ENCODE results near the gene PDZD4.
A peak's percentile ranks its signal among the peaks of the same experiment; 100 is the strongest.
"Not testable (repeated sequence)": the region's sequence is repeated elsewhere in the genome, so short reads cannot be mapped to it uniquely, and the experiment has no call there.

Gene PDZD4

DNA sequence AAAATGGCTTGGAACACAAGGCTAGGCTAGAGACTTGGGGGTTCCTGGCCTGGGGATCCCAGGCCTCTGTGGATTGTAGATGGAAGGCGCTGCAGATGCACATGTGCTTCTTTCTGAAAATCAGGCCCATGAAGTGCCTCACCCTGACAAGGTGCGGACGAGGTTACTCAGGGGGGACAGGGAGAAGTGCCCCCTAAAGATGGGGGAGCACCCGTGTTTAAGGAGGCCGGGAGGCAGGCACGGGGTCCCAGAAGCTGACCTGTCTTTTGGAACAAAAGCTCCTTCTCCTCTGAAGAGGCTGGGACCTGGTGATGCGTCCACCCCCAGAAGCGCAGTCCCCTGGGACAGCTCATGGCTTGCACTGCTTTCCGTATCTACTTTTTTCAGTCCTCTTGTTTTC lies 2.4 kb downstream of the PDZD4 start:
- H3K9me3 ChIP-seq (ENCODE audit: control insufficient read depth, insufficient read depth, low read length) = no peaks in the 10 kb centered on the region
- H3K4me3 ChIP-seq (ENCODE audit: low read depth, low read length) = peak overlapping the region; percentile 66
- peaks cover 3% of the 10 kb centered on the region for H3K27me3 ChIP-seq (ENCODE audit: control insufficient read depth, insufficient read depth, low read length)
- no peaks in the 10 kb centered on the region for H3K36me3 ChIP-seq (ENCODE audit: control insufficient read depth, insufficient read depth, low read length)
- H3K9ac ChIP-seq (ENCODE audit: low read depth, low read length) = no peak overlapping the region
- peaks cover 6% of the 10 kb centered on the region for H3K4me1 ChIP-seq (ENCODE audit: control insufficient read depth, insufficient read depth, low read length)

DNA sequence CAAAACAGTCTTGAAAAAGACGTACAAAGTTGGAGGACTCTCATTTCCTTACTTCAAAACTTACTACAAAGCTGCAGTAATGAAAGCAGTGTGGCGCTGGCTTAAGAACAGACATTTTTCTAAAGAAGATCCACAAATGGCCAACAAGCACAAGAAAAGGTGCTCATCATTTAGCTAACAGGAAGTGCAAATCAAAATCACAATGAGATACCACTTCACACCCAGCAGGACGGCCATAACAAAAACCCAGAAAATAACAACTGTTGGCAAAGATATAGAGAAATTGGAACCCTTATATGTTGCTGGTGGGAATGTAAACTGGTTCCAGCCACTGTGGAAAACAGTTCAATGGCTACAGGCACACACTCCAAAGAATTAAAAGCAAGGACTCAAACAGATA lies 3.3 kb downstream of the PDZD4 start:
- Histone ChIP-seq H3K36me3 (ENCODE audit: control insufficient read depth, insufficient read depth, low read length) (no peaks in the 10 kb centered on the region), H3K4me1 (ENCODE audit: control insufficient read depth, insufficient read depth, low read length) (peaks cover 6% of the 10 kb centered on the region), H3K4me3 (ENCODE audit: low read depth, low read length) (no peak overlapping the region), H3K9me3 (ENCODE audit: control insufficient read depth, insufficient read depth, low read length) (no peaks in the 10 kb centered on the region), H3K9ac (ENCODE audit: low read depth, low read length) (no peak overlapping the region), H3K27me3 (ENCODE audit: control insufficient read depth, insufficient read depth, low read length) (peaks cover 3% of the 10 kb centered on the region)

DNA sequence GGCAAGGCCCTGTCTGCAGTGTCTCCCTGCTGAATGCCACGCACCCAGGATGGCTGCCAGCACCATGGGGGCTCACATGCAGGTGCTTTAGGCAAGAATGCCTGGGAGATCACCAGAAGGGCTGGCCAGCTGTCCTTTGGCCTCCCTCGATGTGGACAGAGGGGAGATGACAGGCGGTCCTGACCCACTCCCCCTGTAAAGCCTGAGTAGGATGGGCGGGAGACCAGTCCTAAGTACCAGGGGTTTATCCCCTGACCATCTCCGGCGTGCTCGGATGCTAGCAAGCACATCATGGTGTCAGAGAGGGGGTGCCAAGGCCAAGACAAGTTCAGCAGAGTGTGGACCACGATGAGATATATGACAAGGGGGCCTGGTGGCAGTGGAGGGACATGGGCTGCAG lies 5.3 kb downstream of the PDZD4 start:
- Histone ChIP-seq H3K27me3 (ENCODE audit: control insufficient read depth, insufficient read depth, low read length) (no peaks in the 10 kb centered on the region), H3K4me3 (ENCODE audit: low read depth, low read length) (no peak overlapping the region), H3K4me1 (ENCODE audit: control insufficient read depth, insufficient read depth, low read length) (peaks cover 6% of the 10 kb centered on the region), H3K36me3 (ENCODE audit: control insufficient read depth, insufficient read depth, low read length) (no peaks in the 10 kb centered on the region), H3K9ac (ENCODE audit: low read depth, low read length) (no peak overlapping the region), H3K9me3 (ENCODE audit: control insufficient read depth, insufficient read depth, low read length) (no peaks in the 10 kb centered on the region)

DNA sequence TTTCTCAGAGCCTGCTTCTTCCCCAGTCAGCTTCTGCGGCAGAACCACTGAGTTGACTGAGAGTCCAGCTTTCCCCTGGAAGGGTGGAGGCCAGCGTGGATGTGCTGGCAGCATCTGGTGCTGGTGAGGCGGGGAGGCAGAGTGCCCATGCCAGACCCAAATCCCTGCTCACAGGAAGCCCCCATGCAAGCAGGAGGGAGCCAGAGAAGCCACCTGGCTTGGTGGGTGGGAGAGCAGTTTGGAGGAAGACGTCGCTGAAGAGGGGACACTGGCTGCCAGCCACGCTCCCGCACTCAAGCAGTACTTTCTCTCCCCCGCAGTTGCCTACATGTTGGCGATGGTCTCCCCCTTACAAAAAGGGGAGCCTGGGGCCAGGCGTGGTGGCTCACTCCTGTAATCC lies 6.0 kb downstream of the PDZD4 start:
- H3K9me3 ChIP-seq (ENCODE audit: control insufficient read depth, insufficient read depth, low read length) = no peaks in the 10 kb centered on the region
- no peaks in the 10 kb centered on the region for H3K27me3 ChIP-seq (ENCODE audit: control insufficient read depth, insufficient read depth, low read length)
- no peak overlapping the region for H3K4me3 ChIP-seq (ENCODE audit: low read depth, low read length)
- no peak overlapping the region for H3K9ac ChIP-seq (ENCODE audit: low read depth, low read length)
- peaks cover 6% of the 10 kb centered on the region for H3K4me1 ChIP-seq (ENCODE audit: control insufficient read depth, insufficient read depth, low read length)
- no peaks in the 10 kb centered on the region for H3K36me3 ChIP-seq (ENCODE audit: control insufficient read depth, insufficient read depth, low read length)

DNA sequence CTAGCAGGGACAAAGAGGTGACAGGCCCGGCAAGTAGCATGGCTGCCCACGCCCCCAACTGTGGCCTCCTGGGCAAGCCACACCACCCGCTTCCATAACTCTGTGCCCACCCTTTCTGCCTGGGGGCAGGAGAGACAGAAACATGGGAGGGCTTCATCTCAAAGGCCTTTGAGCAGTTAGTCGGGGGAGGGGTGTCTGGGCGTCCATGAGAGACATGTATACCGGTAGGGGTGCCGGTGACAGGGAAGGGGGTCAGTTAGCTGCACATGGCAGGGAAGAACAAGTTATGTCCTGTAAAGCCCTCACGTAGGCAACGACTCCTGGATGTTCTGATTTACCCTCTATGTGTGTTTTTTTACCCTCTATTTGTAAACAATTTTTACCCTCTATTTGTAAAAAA lies 9.3 kb downstream of the PDZD4 start:
- Histone ChIP-seq H3K4me1 (ENCODE audit: control insufficient read depth, insufficient read depth, low read length) (peaks cover 3% of the 10 kb centered on the region), H3K9me3 (ENCODE audit: control insufficient read depth, insufficient read depth, low read length) (peaks cover 4% of the 10 kb centered on the region), H3K27me3 (ENCODE audit: control insufficient read depth, insufficient read depth, low read length) (no peaks in the 10 kb centered on the region), H3K4me3 (ENCODE audit: low read depth, low read length) (no peak overlapping the region), H3K36me3 (ENCODE audit: control insufficient read depth, insufficient read depth, low read length) (peaks cover 3% of the 10 kb centered on the region), H3K9ac (ENCODE audit: low read depth, low read length) (no peak overlapping the region)

DNA sequence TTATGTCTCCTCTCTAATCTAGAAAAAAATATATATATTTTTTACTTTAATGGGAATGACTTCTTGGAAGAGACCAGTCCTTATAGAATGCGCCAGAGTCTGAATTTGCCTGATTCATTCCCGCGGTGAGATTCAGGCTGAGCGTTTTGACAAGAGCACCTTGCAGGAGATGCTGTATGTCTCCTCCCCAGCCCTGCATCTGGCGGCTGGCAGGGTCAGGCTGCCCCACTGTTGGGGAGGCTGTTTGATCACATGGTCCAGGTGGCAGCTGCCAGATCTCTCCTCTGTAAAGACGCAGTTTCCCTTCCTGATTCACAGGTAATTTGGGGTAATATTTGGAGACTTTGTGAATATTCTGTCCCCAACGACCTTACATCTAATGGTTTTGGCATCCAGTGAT lies 9.7 kb downstream of the PDZD4 start:
- peaks cover 3% of the 10 kb centered on the region for H3K4me1 ChIP-seq (ENCODE audit: control insufficient read depth, insufficient read depth, low read length)
- H3K4me3 ChIP-seq (ENCODE audit: low read depth, low read length) = no peak overlapping the region
- no peaks in the 10 kb centered on the region for H3K27me3 ChIP-seq (ENCODE audit: control insufficient read depth, insufficient read depth, low read length)
- H3K9ac ChIP-seq (ENCODE audit: low read depth, low read length) = no peak overlapping the region
- peaks cover 3% of the 10 kb centered on the region for H3K36me3 ChIP-seq (ENCODE audit: control insufficient read depth, insufficient read depth, low read length)
- H3K9me3 ChIP-seq (ENCODE audit: control insufficient read depth, insufficient read depth, low read length) = peaks cover 4% of the 10 kb centered on the region

DNA sequence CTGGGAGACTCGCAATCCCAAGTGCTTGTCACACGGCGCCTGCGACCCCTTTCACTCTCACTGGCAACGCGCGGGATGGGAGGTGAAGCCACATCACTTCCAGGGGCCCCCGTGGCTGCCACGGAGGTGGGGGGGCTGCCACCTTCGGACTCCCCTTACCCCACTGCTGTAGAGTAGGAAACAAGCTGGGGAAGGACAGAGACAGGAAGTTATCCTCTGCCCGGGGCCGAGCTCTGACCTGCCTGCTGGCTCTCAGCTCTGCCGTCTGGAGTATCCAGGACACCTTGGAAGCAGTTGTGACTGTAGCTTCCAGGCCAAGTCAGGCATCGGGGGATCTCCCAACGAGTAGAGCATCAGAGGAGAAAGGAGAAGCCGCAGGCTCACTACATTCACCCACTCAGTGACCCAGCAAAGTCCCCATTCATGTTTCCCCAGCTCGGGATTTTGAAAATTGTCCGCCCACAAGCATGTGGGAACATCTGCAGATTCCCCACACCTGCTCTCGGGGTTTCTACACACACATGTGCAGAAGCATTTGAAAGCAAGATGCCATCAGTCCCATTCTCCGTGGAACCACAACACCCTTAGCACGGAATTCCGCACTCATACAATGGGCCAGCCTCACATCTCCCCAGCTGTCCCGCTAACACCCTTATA lies 10.8 kb downstream of the PDZD4 start:
- peaks cover 3% of the 10 kb centered on the region for H3K36me3 ChIP-seq (ENCODE audit: control insufficient read depth, insufficient read depth, low read length)
- H3K9me3 ChIP-seq (ENCODE audit: control insufficient read depth, insufficient read depth, low read length) = peaks cover 4% of the 10 kb centered on the region
- H3K9ac ChIP-seq (ENCODE audit: low read depth, low read length) = peak overlapping the region; percentile 37
- peak overlapping the region; percentile 37 for H3K4me3 ChIP-seq (ENCODE audit: low read depth, low read length)
- H3K27me3 ChIP-seq (ENCODE audit: control insufficient read depth, insufficient read depth, low read length) = no peaks in the 10 kb centered on the region
- no peaks in the 10 kb centered on the region for H3K4me1 ChIP-seq (ENCODE audit: control insufficient read depth, insufficient read depth, low read length)

DNA sequence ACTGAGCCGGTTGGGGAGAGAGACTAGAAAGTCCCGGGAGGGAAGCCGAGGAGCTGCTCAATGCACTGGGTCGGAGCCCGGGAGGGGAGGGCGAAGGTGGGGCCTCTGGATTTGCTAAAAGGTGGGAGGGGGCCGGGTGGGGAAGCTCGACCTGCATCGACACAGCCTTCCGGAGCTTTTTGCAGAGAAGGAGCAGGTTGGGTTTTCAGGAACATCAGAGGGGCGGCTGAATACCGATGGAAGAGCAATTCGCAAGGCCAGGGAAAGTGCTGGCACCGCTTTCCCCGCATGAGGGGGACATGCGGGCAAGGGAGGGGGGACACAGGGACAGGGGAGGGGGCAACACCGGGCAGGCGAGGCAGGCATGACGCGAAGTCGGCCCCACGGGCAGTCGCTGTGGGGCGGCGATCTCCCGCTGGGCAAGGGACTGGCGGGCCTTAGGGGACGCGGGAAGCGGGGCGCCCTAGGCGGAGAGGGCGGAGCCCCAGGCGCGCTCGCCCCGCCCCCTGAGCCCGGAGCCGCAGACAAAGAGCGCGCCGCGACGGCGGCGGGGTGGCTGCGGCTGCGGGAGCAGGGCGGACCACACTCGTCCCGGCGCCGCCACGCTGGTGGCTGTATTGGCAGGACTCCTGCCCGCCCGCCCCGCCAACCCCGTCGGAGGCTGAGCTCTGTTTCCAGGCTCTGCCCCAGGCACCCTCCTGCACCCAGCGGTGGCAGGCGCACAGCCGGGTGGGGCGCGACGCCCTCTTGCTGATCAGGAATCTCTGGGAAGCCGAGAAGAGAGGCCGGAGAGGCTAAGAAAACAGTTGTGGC lies 11.6 kb downstream of the PDZD4 start:
- H3K9ac ChIP-seq (ENCODE audit: low read depth, low read length) = peak overlapping the region; percentile 37
- peak overlapping the region; percentile 37 for H3K4me3 ChIP-seq (ENCODE audit: low read depth, low read length)
- H3K9me3 ChIP-seq (ENCODE audit: control insufficient read depth, insufficient read depth, low read length) = peaks cover 4% of the 10 kb centered on the region
- H3K36me3 ChIP-seq (ENCODE audit: control insufficient read depth, insufficient read depth, low read length) = peaks cover 3% of the 10 kb centered on the region
- H3K27me3 ChIP-seq (ENCODE audit: control insufficient read depth, insufficient read depth, low read length) = no peaks in the 10 kb centered on the region
- no peaks in the 10 kb centered on the region for H3K4me1 ChIP-seq (ENCODE audit: control insufficient read depth, insufficient read depth, low read length)

DNA sequence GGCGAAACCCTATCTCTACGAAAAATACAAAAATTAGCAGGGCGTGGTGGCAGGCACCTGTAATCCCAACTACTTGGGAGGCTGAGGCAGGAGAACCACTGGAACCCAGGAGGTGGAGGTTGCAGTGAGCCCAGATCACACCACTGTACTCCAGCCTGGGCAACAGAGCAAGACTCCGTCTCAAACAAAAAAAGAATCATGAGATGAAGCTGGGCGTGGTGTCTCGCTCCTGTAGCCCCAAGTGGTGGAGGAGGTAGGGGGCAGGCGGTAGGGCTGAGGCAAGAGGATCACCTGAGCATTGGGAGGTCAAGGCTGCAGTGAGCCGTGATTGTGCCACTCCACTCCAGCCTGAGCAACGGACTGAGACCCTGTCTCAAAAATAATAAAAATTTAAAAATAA lies 12.3 kb downstream of the PDZD4 start:
- H3K27me3 ChIP-seq (ENCODE audit: control insufficient read depth, insufficient read depth, low read length); H3K4me1 ChIP-seq (ENCODE audit: control insufficient read depth, insufficient read depth, low read length); H3K9ac ChIP-seq (ENCODE audit: low read depth, low read length); H3K4me3 ChIP-seq (ENCODE audit: low read depth, low read length); H3K9me3 ChIP-seq (ENCODE audit: control insufficient read depth, insufficient read depth, low read length); H3K36me3 ChIP-seq (ENCODE audit: control insufficient read depth, insufficient read depth, low read length): not testable (repeated sequence)

DNA sequence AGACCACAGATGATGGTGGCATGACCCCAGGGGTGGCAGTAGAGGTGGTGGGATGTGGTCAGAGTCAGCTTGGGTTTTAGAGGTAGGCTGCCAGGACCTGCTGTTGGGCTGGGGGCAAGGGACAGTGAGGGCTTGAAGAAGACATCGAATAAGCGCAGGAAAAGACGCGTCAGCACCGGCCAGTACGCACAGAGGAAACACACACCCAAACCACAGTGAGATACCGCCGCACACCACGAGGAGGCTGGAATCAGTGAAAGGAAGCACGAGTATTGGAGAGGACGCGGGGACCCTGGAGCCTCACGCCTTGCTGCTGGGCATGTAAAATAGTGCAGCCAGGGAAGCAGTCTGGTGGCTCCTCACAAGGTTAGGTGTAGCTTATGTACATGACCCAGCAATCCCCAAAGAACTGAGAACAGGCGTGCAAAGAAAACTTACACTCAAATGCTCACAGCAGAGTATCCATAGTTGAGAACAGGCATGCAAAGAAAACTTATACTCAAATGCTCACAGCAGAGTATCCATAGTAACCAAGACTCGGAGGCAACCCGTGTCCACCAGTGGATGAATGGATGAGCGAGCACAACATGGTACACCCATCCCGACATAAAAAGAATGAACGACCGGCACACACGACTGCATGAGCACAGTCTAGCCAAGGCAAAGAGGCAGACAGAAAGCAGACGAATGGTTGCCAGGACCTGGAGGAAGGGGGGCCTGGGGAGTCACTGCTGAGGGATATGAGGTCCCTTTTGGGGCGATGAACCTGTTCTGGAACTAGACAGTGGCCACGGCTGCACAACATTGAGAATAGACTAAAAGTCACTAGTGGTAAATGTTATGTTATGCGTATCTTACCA lies 13.3 kb downstream of the PDZD4 start:
- Histone ChIP-seq H3K27me3 (ENCODE audit: control insufficient read depth, insufficient read depth, low read length) (no peaks in the 10 kb centered on the region), H3K36me3 (ENCODE audit: control insufficient read depth, insufficient read depth, low read length) (peaks cover 3% of the 10 kb centered on the region), H3K4me1 (ENCODE audit: control insufficient read depth, insufficient read depth, low read length) (no peaks in the 10 kb centered on the region), H3K9me3 (ENCODE audit: control insufficient read depth, insufficient read depth, low read length) (peaks cover 4% of the 10 kb centered on the region), H3K4me3 (ENCODE audit: low read depth, low read length) (no peak overlapping the region), H3K9ac (ENCODE audit: low read depth, low read length) (no peak overlapping the region)

DNA sequence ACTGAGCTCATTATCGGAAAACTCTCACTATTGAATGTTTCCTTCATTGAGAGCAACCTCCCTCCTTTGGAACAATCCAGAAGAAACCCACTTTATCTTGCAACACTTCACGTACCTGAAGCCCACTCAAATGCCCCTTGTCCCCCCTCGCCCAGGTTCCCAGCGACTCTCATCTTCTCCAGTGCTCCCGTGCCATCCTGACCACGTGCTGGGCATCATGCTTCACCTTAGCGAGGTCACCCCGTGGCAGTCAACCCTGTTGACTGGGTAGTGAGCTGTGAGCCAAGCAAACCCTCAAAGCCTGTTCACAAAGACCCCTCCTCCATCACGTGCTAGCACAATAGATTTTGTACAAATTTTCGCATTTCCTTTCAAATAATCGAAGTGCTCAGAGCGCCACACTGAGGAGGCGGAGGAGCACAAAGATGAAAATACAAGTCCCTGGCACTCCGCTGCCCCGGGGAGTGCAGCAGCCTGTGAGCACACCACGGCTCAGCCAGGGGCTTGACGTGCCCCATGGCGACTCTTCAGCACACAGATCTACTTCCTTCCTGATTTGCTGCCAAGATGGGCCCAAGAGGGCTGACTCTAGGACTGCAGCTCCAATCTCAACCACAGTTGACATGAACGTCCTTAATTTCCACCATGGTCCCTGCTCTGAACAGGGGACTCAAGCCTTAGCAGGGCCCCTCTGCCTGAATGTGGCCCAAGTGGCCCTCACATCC lies 15.6 kb downstream of the PDZD4 start:
- no peaks in the 10 kb centered on the region for H3K4me1 ChIP-seq (ENCODE audit: control insufficient read depth, insufficient read depth, low read length)
- peaks cover 3% of the 10 kb centered on the region for H3K36me3 ChIP-seq (ENCODE audit: control insufficient read depth, insufficient read depth, low read length)
- H3K9ac ChIP-seq (ENCODE audit: low read depth, low read length) = no peak overlapping the region
- no peaks in the 10 kb centered on the region for H3K27me3 ChIP-seq (ENCODE audit: control insufficient read depth, insufficient read depth, low read length)
- H3K9me3 ChIP-seq (ENCODE audit: control insufficient read depth, insufficient read depth, low read length) = peaks cover 4% of the 10 kb centered on the region
- no peak overlapping the region for H3K4me3 ChIP-seq (ENCODE audit: low read depth, low read length)
